Activated CD8-positive, alpha-beta memory T cell treated with anti-CD3 and anti-CD28 coated beads, Interleukin-2, amount 50 U/mL, for 1 hour (primary cell): ENCODE data around the gene TTYH1.
"Not testable (repeated sequence)": the region's sequence is repeated elsewhere in the genome, so short reads cannot be mapped to it uniquely, and the experiment has no call there.

Source experiments
- DNase-seq: peaks from one replicate; pipeline ENCODE4 v3.0.0-alpha.2; 2020; ENCODE audit errors: extremely low read depth

TTYH1 gene

GRCh38 chr19:54440641-54441040 is 25.4 kb downstream of the TTYH1 start:
- no peak for DNase-seq

- no peak for DNase-seq
Observed at GRCh38 chr19:54444737-54445136, 29.5 kb downstream of the TTYH1 start.

- DNase-seq, result not testable (repeated sequence)
Observed at GRCh38 chr19:54446349-54446748, 31.1 kb downstream of the TTYH1 start.

- DNase-seq, result no peak
Observed at GRCh38 chr19:54448040-54448773, 32.9 kb downstream of the TTYH1 start.

GRCh38 chr19:54448774-54449700 is 33.8 kb downstream of the TTYH1 start, which contains the start of gene LENG8:
LENG8 (plus strand) TSS chr19:54449199; CDS start chr19:54451345, 2,146 bp downstream.
- DNase-seq, result peak; percentile 94

- DNase-seq, result no peak
Observed at GRCh38 chr19:54449701-54450069, 34.4 kb downstream of the TTYH1 start.

- DNase-seq, result no peak
Observed at GRCh38 chr19:54451331-54451871, 36.1 kb downstream of the TTYH1 start.

- no peak for DNase-seq
Observed at GRCh38 chr19:54451997-54452396, 36.7 kb downstream of the TTYH1 start.

- DNase-seq, result no peak
Observed at GRCh38 chr19:54452626-54453025, 37.4 kb downstream of the TTYH1 start.

GRCh38 chr19:54453921-54454780 is 38.9 kb downstream of the TTYH1 start:
- DNase-seq, result no peak

- DNase-seq, result no peak
Observed at GRCh38 chr19:54454781-54455675, 39.8 kb downstream of the TTYH1 start.

- DNase-seq, result no peak
Observed at GRCh38 chr19:54455786-54456422, 40.6 kb downstream of the TTYH1 start.

GRCh38 chr19:54456423-54457373 is 41.4 kb downstream of the TTYH1 start:
- no peak for DNase-seq

GRCh38 chr19:54457773-54458647 is 42.7 kb downstream of the TTYH1 start:
- DNase-seq, result no peak

- no peak for DNase-seq
Observed at GRCh38 chr19:54458648-54459281, 43.5 kb downstream of the TTYH1 start.

- no peak for DNase-seq
Observed at GRCh38 chr19:54459282-54460229, 44.3 kb downstream of the TTYH1 start.
